HG03066 (cell line): Measurements from ENCODE around the gene FGD3.
A peak's percentile ranks its signal among the peaks of the same experiment; 100 is the strongest.

ENCODE experiments used
- ATAC-seq: cut with Tn5 transposase; IDR thresholded peaks from one replicate; pipeline ENCODE4 v1.9.1; 2021; ENCODE audit warnings: low read depth; ENCODE audit not compliant: unreplicated experiment

Gene FGD3

GRCh38 chr9:93064392-93065134, 117.2 kb downstream of the FGD3 start:
- peak; percentile 86 for ATAC-seq

- ATAC-seq: no peak
These were observed 117.9 kb downstream of the FGD3 start for GRCh38 chr9:93065135-93065720.

GRCh38 chr9:93066978-93067603, 119.8 kb downstream of the FGD3 start:
- no peak for ATAC-seq

- ATAC-seq: no peak
These were observed 121.6 kb downstream of the FGD3 start for GRCh38 chr9:93068956-93069355.

- ATAC-seq: no peak
These were observed 124.1 kb downstream of the FGD3 start for GRCh38 chr9:93071464-93071863.

- ATAC-seq: no peak
These were observed 125.1 kb downstream of the FGD3 start for GRCh38 chr9:93072383-93072795.

GRCh38 chr9:93076101-93076791, 128.9 kb downstream of the FGD3 start:
- ATAC-seq: no peak

GRCh38 chr9:93076792-93077128, 129.4 kb downstream of the FGD3 start:
- no peak for ATAC-seq

- ATAC-seq: no peak
These were observed 130.0 kb downstream of the FGD3 start for GRCh38 chr9:93077367-93077766.

- ATAC-seq: no peak
These were observed 130.5 kb downstream of the FGD3 start for GRCh38 chr9:93077811-93078210.

- no peak for ATAC-seq
These were observed 132.0 kb downstream of the FGD3 start for GRCh38 chr9:93079371-93079770.

GRCh38 chr9:93080406-93080805, 133.1 kb downstream of the FGD3 start:
- ATAC-seq: no peak

- ATAC-seq: no peak
These were observed 133.8 kb downstream of the FGD3 start for GRCh38 chr9:93081081-93081529.

GRCh38 chr9:93081931-93082330, 134.6 kb downstream of the FGD3 start:
- no peak for ATAC-seq

- ATAC-seq: no peak
These were observed 135.6 kb downstream of the FGD3 start for GRCh38 chr9:93082841-93083411.

- ATAC-seq: no peak
These were observed 136.5 kb downstream of the FGD3 start for GRCh38 chr9:93083592-93084470.

GRCh38 chr9:93084471-93084881, 137.2 kb downstream of the FGD3 start:
- ATAC-seq: no peak

GRCh38 chr9:93085676-93086075, 138.4 kb downstream of the FGD3 start:
- no peak for ATAC-seq
